K562 (cell line): ENCODE results near the gene TTC31. TPM values are rescaled to one million over a fixed set of nuclear protein-coding genes. Genes with fewer than 3 reads are reported as not detected.

Experiments
- ESRRB ChIP-seq: fragments of 250-450 bp; sonication (Bioruptor Pico); IDR thresholded peaks from 2 replicates; pipeline ENCODE4 v1.5.0; 2020; ENCODE audit warnings: mild to moderate bottlenecking, moderate library complexity, borderline replicate concordance
- HOMEZ ChIP-seq: fragments of 250-450 bp; sonication (Bioruptor Pico); IDR thresholded peaks from 2 replicates; pipeline ENCODE4 v1.4.0; 2020; ENCODE audit warnings: mild to moderate bottlenecking, moderate library complexity
- ILF3 ChIP-seq: fragments of 450-650 bp; IDR thresholded peaks from 2 replicates; pipeline ENCODE4 v1.6.1; 2018; ENCODE audit warnings: antibody characterized with exemption, mild to moderate bottlenecking, moderate library complexity, borderline replicate concordance
- MTF1 ChIP-seq: fragments of 250-450 bp; sonication (Bioruptor Pico); IDR thresholded peaks from 2 replicates; pipeline ENCODE4 v1.9.0; 2021; ENCODE audit warnings: moderate library complexity, mild to moderate bottlenecking, inconsistent platforms, borderline replicate concordance
- NR3C1 ChIP-seq: sonication (generic); formaldehyde crosslinking; IDR thresholded peaks from 2 replicates; pipeline ENCODE4 v1.8.1; 2022; ENCODE audit warnings: missing genetic modification reagents
- POLR2G ChIP-seq: fragments of 200-400 bp; formaldehyde crosslinking; IDR thresholded peaks from 2 replicates; pipeline ENCODE4 v1.6.1; 2017; ENCODE audit warnings: low read depth, mild to moderate bottlenecking, antibody characterized with exemption, low read length, moderate library complexity
- SAP30 ChIP-seq: fragments of 200-600 bp; sonication (generic); IDR thresholded peaks from 2 replicates; pipeline ENCODE4 v1.6.1; 2012; ENCODE audit warnings: borderline replicate concordance, low read depth, mild to moderate bottlenecking, moderate library complexity, low read length, control low read depth, inconsistent platforms; ENCODE audit not compliant: insufficient read depth, poor library complexity, severe bottlenecking
- ZNF212 ChIP-seq: fragments of 450-650 bp; formaldehyde crosslinking; IDR thresholded peaks from 2 replicates; pipeline ENCODE4 v1.4.0; 2020; ENCODE audit warnings: mild to moderate bottlenecking
- ZNF655 ChIP-seq: fragments of 250-450 bp; sonication (Bioruptor Pico); IDR thresholded peaks from 2 replicates; pipeline ENCODE4 v1.5.0; 2021
- polyA plus RNA-seq, 8 experiments: library from polyadenylated mRNA; depleted of rRNA in 4 of 8; stranded (reverse) in 5 of 8; unstranded in 3 of 8; fragments of >200 nt; fragmentation: Nextera tagmentation in 2 of 8; fragmentation: Illumina TruSeq in 1 of 8; extraction: Ambion mirVana in 2 of 8; extraction: Trizol in 1 of 8; gene quantifications; 2 replicates each; pipeline versions ENCODE4 v1.2.1 to v1.2.3, GENCODE V29; 2011 to 2014; ENCODE audit warnings: inconsistent platforms in 1 of 8, missing spikeins in 1 of 8
- total RNA-seq, 7 experiments: library from RNA; depleted of rRNA in 6 of 7; stranded (reverse); fragments of >200 nt in 6 of 7; fragmentation: Illumina TruSeq in 2 of 7; extraction: Trizol in 2 of 7; gene quantifications; 2 replicates each; pipeline versions ENCODE4 v1.2.1 to v1.2.3, GENCODE V29; 2011 to 2021; ENCODE audit warnings: low replicate concordance in 1 of 7
- TF ChIP-seq, protein P1 (sequence below): conservative IDR thresholded peaks from 2 replicates; pipeline ENCODE4 v1.6.1; 2011; ENCODE audit warnings: low read depth, mild to moderate bottlenecking, low read length; ENCODE audit not compliant: control insufficient read depth
- TF ChIP-seq, protein P2 (sequence below): fragments of 450-650 bp; IDR thresholded peaks from 2 replicates; pipeline ENCODE4 v1.6.1; 2017; ENCODE audit warnings: antibody characterized with exemption
- TF ChIP-seq, protein P3 (sequence below): IDR thresholded peaks from 2 replicates; pipeline ENCODE4 v1.6.1; 2016; ENCODE audit warnings: missing genetic modification characterization, missing compliant biosample characterization
- TF ChIP-seq, protein P4 (sequence below): sonication (generic); formaldehyde crosslinking; IDR thresholded peaks from 2 replicates; pipeline ENCODE4 v1.8.0; 2022; ENCODE audit warnings: mild to moderate bottlenecking, missing genetic modification reagents

Gene TTC31
- total and polyA plus RNA-seq, 9 of the 15 experiments (the other 6 are each of a cell fraction or from before 2014, with no cell fraction given): 4.7 to 30.5 (median 15.9) TPM

DNA sequence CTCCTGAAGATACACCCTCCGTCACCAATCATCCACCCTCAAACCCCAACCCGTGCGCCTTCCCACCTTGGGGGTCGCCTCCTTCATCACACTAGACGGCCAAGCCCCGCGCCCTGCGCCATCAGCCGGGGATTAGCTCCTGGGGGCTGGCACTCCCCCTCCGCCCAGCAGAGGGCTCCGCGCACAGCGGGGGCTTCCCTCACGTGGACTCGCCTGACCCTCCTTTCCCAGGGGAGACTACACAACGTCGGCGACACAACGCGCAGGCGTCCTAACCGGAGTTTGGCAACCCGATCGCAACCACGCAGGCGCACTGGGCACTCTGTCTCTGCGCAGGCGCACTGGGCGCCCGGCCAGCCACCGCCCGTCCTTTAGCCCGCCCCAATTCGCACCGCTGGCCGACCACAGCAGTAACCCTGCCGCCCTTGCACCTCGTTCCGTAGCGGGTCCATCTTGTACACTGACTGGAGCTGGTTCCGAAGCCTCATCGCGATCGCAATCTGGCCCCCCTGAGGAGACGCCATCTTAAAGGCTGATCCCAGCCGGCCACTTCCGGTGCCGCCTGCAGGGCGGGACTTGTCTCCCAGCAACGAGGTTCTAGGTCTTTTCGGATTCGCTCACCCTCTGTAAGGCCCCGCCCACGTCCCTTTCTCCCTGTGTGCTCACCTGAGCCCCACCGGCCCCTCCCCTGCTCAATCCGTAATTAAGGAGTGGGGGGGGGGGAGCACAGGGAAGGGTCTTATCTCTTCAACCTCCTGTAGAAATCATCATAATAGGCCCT is 24.5 kb downstream of the TTC31 start, which contains the start of gene PCGF1 (continued):
- TF ChIP-seq ESRRB (CRISPR knock-in tag) (no peak), NR3C1 (no peak), HOMEZ (no peak), ZNF212 (CRISPR knock-in tag) (no peak), ILF3 (no peak), MTF1 (CRISPR knock-in tag) (no peak), POLR2G (peak; percentile 82), SAP30 (no peak), ZNF655 (CRISPR knock-in tag) (no peak)
- TF ChIP-seq, protein P1, sequence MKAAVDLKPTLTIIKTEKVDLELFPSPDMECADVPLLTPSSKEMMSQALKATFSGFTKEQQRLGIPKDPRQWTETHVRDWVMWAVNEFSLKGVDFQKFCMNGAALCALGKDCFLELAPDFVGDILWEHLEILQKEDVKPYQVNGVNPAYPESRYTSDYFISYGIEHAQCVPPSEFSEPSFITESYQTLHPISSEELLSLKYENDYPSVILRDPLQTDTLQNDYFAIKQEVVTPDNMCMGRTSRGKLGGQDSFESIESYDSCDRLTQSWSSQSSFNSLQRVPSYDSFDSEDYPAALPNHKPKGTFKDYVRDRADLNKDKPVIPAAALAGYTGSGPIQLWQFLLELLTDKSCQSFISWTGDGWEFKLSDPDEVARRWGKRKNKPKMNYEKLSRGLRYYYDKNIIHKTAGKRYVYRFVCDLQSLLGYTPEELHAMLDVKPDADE: peak; percentile 57; the same call in 1 of the 2 replicates
- TF ChIP-seq, protein P2, sequence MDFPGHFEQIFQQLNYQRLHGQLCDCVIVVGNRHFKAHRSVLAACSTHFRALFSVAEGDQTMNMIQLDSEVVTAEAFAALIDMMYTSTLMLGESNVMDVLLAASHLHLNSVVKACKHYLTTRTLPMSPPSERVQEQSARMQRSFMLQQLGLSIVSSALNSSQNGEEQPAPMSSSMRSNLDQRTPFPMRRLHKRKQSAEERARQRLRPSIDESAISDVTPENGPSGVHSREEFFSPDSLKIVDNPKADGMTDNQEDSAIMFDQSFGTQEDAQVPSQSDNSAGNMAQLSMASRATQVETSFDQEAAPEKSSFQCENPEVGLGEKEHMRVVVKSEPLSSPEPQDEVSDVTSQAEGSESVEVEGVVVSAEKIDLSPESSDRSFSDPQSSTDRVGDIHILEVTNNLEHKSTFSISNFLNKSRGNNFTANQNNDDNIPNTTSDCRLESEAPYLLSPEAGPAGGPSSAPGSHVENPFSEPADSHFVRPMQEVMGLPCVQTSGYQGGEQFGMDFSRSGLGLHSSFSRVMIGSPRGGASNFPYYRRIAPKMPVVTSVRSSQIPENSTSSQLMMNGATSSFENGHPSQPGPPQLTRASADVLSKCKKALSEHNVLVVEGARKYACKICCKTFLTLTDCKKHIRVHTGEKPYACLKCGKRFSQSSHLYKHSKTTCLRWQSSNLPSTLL: no peak
- TF ChIP-seq, protein P3, sequence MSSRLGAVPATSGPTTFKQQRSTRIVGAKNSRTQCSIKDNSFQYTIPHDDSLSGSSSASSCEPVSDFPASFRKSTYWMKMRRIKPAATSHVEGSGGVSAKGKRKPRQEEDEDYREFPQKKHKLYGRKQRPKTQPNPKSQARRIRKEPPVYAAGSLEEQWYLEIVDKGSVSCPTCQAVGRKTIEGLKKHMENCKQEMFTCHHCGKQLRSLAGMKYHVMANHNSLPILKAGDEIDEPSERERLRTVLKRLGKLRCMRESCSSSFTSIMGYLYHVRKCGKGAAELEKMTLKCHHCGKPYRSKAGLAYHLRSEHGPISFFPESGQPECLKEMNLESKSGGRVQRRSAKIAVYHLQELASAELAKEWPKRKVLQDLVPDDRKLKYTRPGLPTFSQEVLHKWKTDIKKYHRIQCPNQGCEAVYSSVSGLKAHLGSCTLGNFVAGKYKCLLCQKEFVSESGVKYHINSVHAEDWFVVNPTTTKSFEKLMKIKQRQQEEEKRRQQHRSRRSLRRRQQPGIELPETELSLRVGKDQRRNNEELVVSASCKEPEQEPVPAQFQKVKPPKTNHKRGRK (tag): no peak
- TF ChIP-seq, protein P4, sequence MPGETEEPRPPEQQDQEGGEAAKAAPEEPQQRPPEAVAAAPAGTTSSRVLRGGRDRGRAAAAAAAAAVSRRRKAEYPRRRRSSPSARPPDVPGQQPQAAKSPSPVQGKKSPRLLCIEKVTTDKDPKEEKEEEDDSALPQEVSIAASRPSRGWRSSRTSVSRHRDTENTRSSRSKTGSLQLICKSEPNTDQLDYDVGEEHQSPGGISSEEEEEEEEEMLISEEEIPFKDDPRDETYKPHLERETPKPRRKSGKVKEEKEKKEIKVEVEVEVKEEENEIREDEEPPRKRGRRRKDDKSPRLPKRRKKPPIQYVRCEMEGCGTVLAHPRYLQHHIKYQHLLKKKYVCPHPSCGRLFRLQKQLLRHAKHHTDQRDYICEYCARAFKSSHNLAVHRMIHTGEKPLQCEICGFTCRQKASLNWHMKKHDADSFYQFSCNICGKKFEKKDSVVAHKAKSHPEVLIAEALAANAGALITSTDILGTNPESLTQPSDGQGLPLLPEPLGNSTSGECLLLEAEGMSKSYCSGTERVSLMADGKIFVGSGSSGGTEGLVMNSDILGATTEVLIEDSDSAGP: no peak
